IMR-90 (cell line): ENCODE results near the gene RYR1. TPM values are rescaled to one million over a fixed set of nuclear protein-coding genes. Genes with fewer than 3 reads are reported as not detected.

ENCODE experiments used
- ATAC-seq: fragments of 200-7000 bp; cut with Tn5 transposase; 2 replicates; pipeline ENCODE4 v1.9.1; 2020; ENCODE audit warnings: low read depth, mild to moderate bottlenecking, moderate library complexity
- BruUV-seq: library from RNA; stranded (reverse); fragments of 400-500 nt; replicated peaks from 2 replicates; lab custom pipeline; 2021; lab: Mats Ljungman, UMichigan
- CTCF ChIA-PET: fragments of 300-600 bp; formaldehyde crosslinking; extraction: SDS; loops from one replicate; lab custom pipeline; 2021; ENCODE audit warnings: antibody characterized with exemption; lab: Yijun Ruan, JAX
- POLR2A ChIA-PET: fragments of 300-600 bp; sonication (Branson Sonifier 250); formaldehyde crosslinking; loops from one replicate; lab custom pipeline; 2022; ENCODE audit warnings: antibody characterized with exemption; ENCODE audit not compliant: unreplicated experiment; lab: Charles Lee
- DNase-seq: peaks from one replicate; pipeline ENCODE4 v3.0.0; 2013
- H2AFZ ChIP-seq: replicated peaks from 2 replicates; pipeline ENCODE3; 2013; ENCODE audit warnings: low read length, mild to moderate bottlenecking; ENCODE audit not compliant: poor library complexity
- H2AK5ac ChIP-seq: 2 replicates; pipeline ENCODE4 v1.6.1; 2013; ENCODE audit warnings: low read depth, low read length, inconsistent platforms
- H2AK9ac ChIP-seq: replicated peaks from 2 replicates; pipeline ENCODE3; 2013; ENCODE audit warnings: mild to moderate bottlenecking, low read depth, low read length, moderate library complexity; ENCODE audit not compliant: poor library complexity
- H2BK120ac ChIP-seq: 2 replicates; pipeline ENCODE4 v1.6.1; 2013; ENCODE audit warnings: low read depth, low read length, inconsistent platforms
- H2BK15ac ChIP-seq: 3 replicates; pipeline ENCODE4 v1.6.1; 2013; ENCODE audit warnings: low read depth, low read length, inconsistent platforms
- H2BK20ac ChIP-seq: 2 replicates; pipeline ENCODE4 v1.6.1; 2013; ENCODE audit warnings: low read depth, mild to moderate bottlenecking, inconsistent platforms, low read length, moderate library complexity
- H2BK5ac ChIP-seq: 2 replicates; pipeline ENCODE4 v1.6.1; 2013; ENCODE audit warnings: mild to moderate bottlenecking, low read depth, low read length, inconsistent platforms; ENCODE audit not compliant: poor library complexity, severe bottlenecking
- H3K14ac ChIP-seq: replicated peaks from 2 replicates; pipeline ENCODE4 v1.6.1; 2013; ENCODE audit warnings: low read depth, low read length, inconsistent platforms
- H3K18ac ChIP-seq: 2 replicates; pipeline ENCODE4 v1.6.1; 2013; ENCODE audit warnings: low read depth, low read length, control low read depth
- H3K23ac ChIP-seq: 2 replicates; pipeline ENCODE4 v1.6.1; 2013; ENCODE audit warnings: low read depth, low read length, inconsistent platforms
- H3K27ac ChIP-seq: 2 replicates; pipeline ENCODE4 v1.5.1; 2013; ENCODE audit warnings: mild to moderate bottlenecking, control low read depth, low read length; ENCODE audit not compliant: insufficient read depth
- H3K27me3 ChIP-seq: 2 replicates; pipeline ENCODE4 v1.6.1; 2013; ENCODE audit warnings: low read length; ENCODE audit not compliant: control insufficient read depth, insufficient read depth
- H3K36me3 ChIP-seq: 2 replicates; pipeline ENCODE4 v1.6.1; 2013; ENCODE audit warnings: low read length, mixed read lengths; ENCODE audit not compliant: control insufficient read depth, insufficient read depth
- H3K4ac ChIP-seq: 2 replicates; pipeline ENCODE4 v1.6.1; 2013; ENCODE audit warnings: low read depth, low read length, inconsistent platforms
- H3K4me1 ChIP-seq: 2 replicates; pipeline ENCODE4 v1.6.1; 2013; ENCODE audit warnings: low read length, mixed read lengths; ENCODE audit not compliant: control insufficient read depth, insufficient read depth
- H3K4me2 ChIP-seq: 2 replicates; pipeline ENCODE4 v1.6.1; 2013; ENCODE audit warnings: low read depth, mild to moderate bottlenecking, control low read depth, low read length, moderate library complexity
- H3K4me3 ChIP-seq: 2 replicates; pipeline ENCODE4 v1.5.1; 2013; ENCODE audit warnings: low read depth, mild to moderate bottlenecking, control low read depth, low read length, moderate library complexity; ENCODE audit not compliant: insufficient read depth
- H3K56ac ChIP-seq: 2 replicates; pipeline ENCODE4 v1.6.1; 2013; ENCODE audit warnings: low read length, inconsistent platforms; ENCODE audit not compliant: insufficient read depth; ENCODE audit errors: extremely low read depth
- H3K79me1 ChIP-seq, 2 experiments: 2 replicates each; pipeline ENCODE4 v1.6.1; 2013; ENCODE audit warnings: low read length in 2 of 2, inconsistent platforms in 1 of 2, low read depth in 1 of 2
- H3K9ac ChIP-seq: 2 replicates; pipeline ENCODE4 v1.6.1; 2013; ENCODE audit warnings: low read depth, low read length, control low read depth
- H3K9me1 ChIP-seq: 2 replicates; pipeline ENCODE4 v1.6.1; 2013; ENCODE audit warnings: low read length, inconsistent platforms; ENCODE audit not compliant: insufficient read depth
- H3K9me3 ChIP-seq: 2 replicates; pipeline ENCODE4 v1.6.1; 2013; ENCODE audit warnings: low read length; ENCODE audit not compliant: control insufficient read depth, insufficient read depth
- H4K20me1 ChIP-seq: 2 replicates; pipeline ENCODE4 v1.6.1; 2013; ENCODE audit warnings: low read length, inconsistent platforms; ENCODE audit not compliant: insufficient read depth
- H4K5ac ChIP-seq: 2 replicates; pipeline ENCODE4 v1.6.1; 2013; ENCODE audit warnings: mild to moderate bottlenecking, low read depth, low read length, control low read depth
- H4K8ac ChIP-seq, 2 experiments: 2 replicates each; pipeline ENCODE4 v1.6.1; 2013; ENCODE audit warnings: low read depth in 2 of 2, low read length in 2 of 2, control low read depth in 1 of 2, inconsistent platforms in 1 of 2
- H4K91ac ChIP-seq: 2 replicates; pipeline ENCODE4 v1.6.1; 2013; ENCODE audit warnings: low read depth, low read length, inconsistent platforms; ENCODE audit not compliant: insufficient read depth
- RCOR1 ChIP-seq: IDR thresholded peaks from 2 replicates; pipeline ENCODE4 v1.6.1; 2012; ENCODE audit warnings: mild to moderate bottlenecking, low read length, improper control_type of control experiment; ENCODE audit not compliant: insufficient replicate concordance
- RFX5 ChIP-seq: IDR thresholded peaks from 2 replicates; pipeline ENCODE4 v1.8.0; 2012; ENCODE audit warnings: low read depth, mild to moderate bottlenecking, low read length, moderate library complexity
- USF2 ChIP-seq: fragments of 150-350 bp; IDR thresholded peaks from 2 replicates; pipeline ENCODE4 v1.6.1; 2017; ENCODE audit warnings: mild to moderate bottlenecking, antibody characterized with exemption, low read length, low read depth
- WGBS, 2 experiments: methylation state at CpG; one replicate each; pipeline versions ENCODE4 v1.1.5 to v1.1.7; 2013; ENCODE audit warnings: missing lambda C conversion rate in 2 of 2; ENCODE audit not compliant: insufficient read length in 1 of 2; ENCODE audit errors: extremely low coverage in 2 of 2; 5-methylcytosine and 5-hydroxymethylcytosine counted together
- dilution Hi-C: fragments of 300-500 bp; cut with HindIII; formaldehyde crosslinking; loops from one replicate; pipeline ENCODE4 v1.14.3; 2018; ENCODE audit warnings: low sequenced_read_pairs; ENCODE audit not compliant: unreplicated experiment
- in situ Hi-C: fragments of 300-500 bp; cut with MboI; formaldehyde crosslinking; loops from 3 replicates; pipeline ENCODE4 v1.14.3; 2019; ENCODE audit warnings: low sequenced_read_pairs, inconsistent platforms, mixed read lengths
- intact Hi-C: fragments of 100-400 bp; cut with micrococcal nuclease; formaldehyde crosslinking; loops from 2 replicates; pipeline ENCODE4 v1.10.0; 2022
- polyA plus RNA-seq, 3 experiments: library from polyadenylated mRNA; depleted of rRNA; stranded (reverse); fragments of >200 nt; gene quantifications; 2 replicates each; pipeline ENCODE4 v1.2.3, GENCODE V29; 2012; ENCODE audit warnings: low replicate concordance in 1 of 3
- total RNA-seq: library from RNA; depleted of rRNA; stranded (reverse); fragments of >200 nt; gene quantifications from 2 replicates; pipeline ENCODE4 v1.2.3, GENCODE V29; 2012

Gene RYR1
- total and polyA plus RNA-seq, 2 of the 4 experiments (the other 2 are of a cell fraction) = not detected

GRCh38 chr19:38437295-38437694, 3.8 kb downstream of the RYR1 start:
- dilution Hi-C loops = no loop called here
- Histone ChIP-seq H4K8ac (no peak overlapping the region), H4K91ac (no peak overlapping the region), H3K36me3 (no peaks in the 10 kb centered on the region), H2BK15ac (no peak overlapping the region), H2BK120ac (no peak overlapping the region), H2AK5ac (no peak overlapping the region), H2AFZ (no peak overlapping the region), H3K4me2 (no peak overlapping the region), H3K4ac (no peak overlapping the region), H3K4me3 (no peak overlapping the region), H3K18ac (no peak overlapping the region), H3K9ac (no peak overlapping the region), H2BK20ac (no peak overlapping the region), H2AK9ac (no peak overlapping the region), H3K27me3 (peaks cover 17% of the 10 kb centered on the region), H3K9me3 (no peaks in the 10 kb centered on the region), H3K4me1 (no peaks in the 10 kb centered on the region), H3K79me1 (no peaks in the 10 kb centered on the region), H2BK5ac (no peak overlapping the region), H3K9me1 (no peaks in the 10 kb centered on the region), H4K5ac (no peak overlapping the region), H3K27ac (no peak overlapping the region), H3K14ac (no peak overlapping the region), H3K23ac (no peak overlapping the region), H3K56ac (no peak overlapping the region), H4K20me1 (no peaks in the 10 kb centered on the region)
- ChIA-PET CTCF (no interaction called here), POLR2A (no interaction called here)
- TF ChIP-seq USF2 (no peak), RFX5 (no peak), RCOR1 (no peak)
- in situ Hi-C loops = no loop called here
- DNase-seq = no peak
- intact Hi-C loops = no loop called here
- no peak for ATAC-seq
- WGBS, 2 experiments = 100% methylated on average over 2 of the region's 6 CpGs; no CpG with 5 or more reads in 1 of the 2 experiments
- no TSS peak for BruUV-seq
